Stomach (tissue), 9 donors: ENCODE results near the gene PARP8. TPM values are rescaled to one million over a fixed set of nuclear protein-coding genes. Genes with fewer than 3 reads are reported as not detected.
"Not testable (repeated sequence)": the region's sequence is repeated elsewhere in the genome, so short reads cannot be mapped to it uniquely, and the experiment has no call there.

Experiments used
- DNase-seq, 2 donors: peaks; one replicate each; pipeline versions ENCODE4 v3.0.0 to v3.0.0-alpha.2; 2013 to 2019
- H3K27ac ChIP-seq, 5 donors: fragments of 200-600 bp in 4 of 5; sonication (generic) in 4 of 5; one replicate each; pipeline ENCODE4 v1.5.1; 2013 to 2019; ENCODE audit warnings: mild to moderate bottlenecking in 1 of 5, moderate library complexity in 1 of 5
- H3K27me3 ChIP-seq, 3 donors: fragments of 200-600 bp; sonication (generic); one replicate each; pipeline ENCODE4 v1.5.1; 2017 to 2019; ENCODE audit warnings: mixed run types in 1 of 3
- H3K36me3 ChIP-seq, 4 donors: fragments of 200-600 bp; sonication (generic); 1 replicate in 3 of 4; 2 replicates in 1 of 4; pipeline ENCODE4 v1.5.1; 2016 to 2019
- H3K4me1 ChIP-seq, 4 donors: fragments of 200-600 bp; sonication (generic); one replicate each; pipeline ENCODE4 v1.5.1; 2016 to 2019
- H3K4me3 ChIP-seq, 4 donors: fragments of 200-600 bp; sonication (generic) in 3 of 4; one replicate each; pipeline ENCODE4 v1.5.1; 2016 to 2019; ENCODE audit warnings: mild to moderate bottlenecking in 1 of 4
- H3K9me3 ChIP-seq, 4 donors: fragments of 200-600 bp; sonication (generic); one replicate each; pipeline ENCODE4 v1.5.1; 2016 to 2019
- EP300 ChIP-seq: sonication (generic); formaldehyde crosslinking; IDR thresholded peaks from one replicate; pipeline ENCODE4 v1.6.1; 2017; ENCODE audit warnings: antibody characterized with exemption
- POLR2A ChIP-seq, 4 donors: fragments of 450-650 bp; IDR thresholded peaks; one replicate each; pipeline ENCODE4 v1.6.1; 2016; ENCODE audit warnings: antibody characterized with exemption in 4 of 4, control low read depth in 2 of 4, mild to moderate bottlenecking in 1 of 4, moderate library complexity in 1 of 4
- POLR2AphosphoS5 ChIP-seq, 3 donors: sonication (generic); formaldehyde crosslinking; IDR thresholded peaks; one replicate each; pipeline ENCODE4 v1.6.1; 2016; ENCODE audit warnings: antibody characterized with exemption in 3 of 3
- WGBS, 5 donors: extraction: QIAGEN DNeasy Blood & Tissue Kit in 3 of 5; methylation state at CpG; one replicate each; pipeline versions ENCODE4 v1.1.5 to v1.1.7; 2013 to 2018; 5-methylcytosine and 5-hydroxymethylcytosine counted together
- intact Hi-C: fragments of 100-400 bp; cut with DNase I; formaldehyde crosslinking; loops from one replicate; pipeline ENCODE4 v1.15.1; 2023; ENCODE audit warnings: low total_unique reads
- polyA plus RNA-seq, 3 donors: library from polyadenylated mRNA; stranded (reverse); fragments of 200-250 nt; gene quantifications; one replicate each; pipeline ENCODE4 v1.2.3, GENCODE V29; 2013
- total RNA-seq, 5 donors: library from RNA; depleted of rRNA; stranded (reverse); fragments of >200 nt; gene quantifications; one replicate each; pipeline versions ENCODE4 v1.1.0 to v1.2.3, GENCODE V29; 2014 to 2016
- TF ChIP-seq, protein P1 (sequence below), 7 experiments: fragments of 450-650 bp in 4 of 7; fragments of 200-600 bp in 3 of 7; sonication (generic) in 3 of 7; IDR thresholded peaks; one replicate each; pipeline ENCODE4 v1.5.1; 2016 to 2019; ENCODE audit warnings: antibody characterized with exemption in 7 of 7, control low read depth in 2 of 7, mild to moderate bottlenecking in 1 of 7
- donor health status: healthy with polysubstance abuse.
- donor health status: Bipolar disorder and iron deficiency.
- donor health status: healthy.

PARP8 gene
- total and polyA plus RNA-seq, 8 donors: 6.7 to 54.2 (median 22.4) TPM

DNA sequence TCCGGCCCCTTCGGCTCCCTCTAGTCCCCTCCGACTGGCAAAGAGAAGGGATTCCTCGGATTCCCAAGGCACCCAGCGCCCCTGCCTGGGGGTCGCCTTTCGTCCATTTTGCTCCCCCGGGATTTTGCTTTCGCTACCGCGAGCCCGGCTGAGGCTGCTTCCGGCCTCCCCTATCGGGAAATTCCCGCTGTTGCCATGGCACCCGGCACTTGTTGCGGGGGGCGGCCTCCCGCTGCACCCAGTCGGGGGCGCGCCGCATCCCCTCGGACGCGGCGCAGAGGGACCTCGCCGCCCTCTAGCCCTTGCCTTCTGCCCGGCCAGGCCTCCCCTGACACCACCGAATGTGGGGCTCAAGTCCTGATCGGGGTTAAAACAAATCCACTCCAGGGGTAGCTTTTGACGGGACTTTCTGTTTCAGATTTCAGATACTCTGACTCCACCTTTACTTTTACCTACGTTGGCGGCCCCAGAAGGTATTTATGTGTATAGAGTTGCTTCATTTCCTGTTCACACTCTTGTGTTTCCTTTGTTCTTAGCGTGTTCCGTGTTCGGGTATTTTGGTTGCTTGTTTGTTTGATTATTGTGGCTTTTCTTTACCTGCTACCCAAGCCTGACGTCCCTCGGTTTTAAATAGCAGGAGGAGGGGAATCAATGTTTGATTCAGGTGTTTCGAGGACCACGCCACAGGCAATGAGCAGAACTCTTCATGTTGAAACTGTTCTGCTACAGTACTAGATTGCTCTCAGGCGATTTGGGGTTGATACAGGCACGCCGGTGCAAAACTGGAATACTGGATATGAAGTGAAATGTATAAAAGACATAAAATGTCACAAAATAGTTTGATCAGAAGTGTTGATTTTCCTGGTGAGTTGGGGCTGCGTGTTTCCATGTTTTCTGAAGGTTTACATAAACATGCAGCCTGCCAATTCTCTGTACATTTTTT is 1.5 kb downstream of the PARP8 start:
- Histone ChIP-seq H3K4me1 (peaks cover 13 to 73% (median 43%) of the 10 kb centered on the region in 4 donors), H3K4me3 (peak overlapping the region; percentile 70 to 94 (median 78)), H3K9me3 (no peaks in the 10 kb centered on the region), H3K27ac (peak overlapping the region; percentile 79 to 99 (median 97)), H3K36me3 (no peaks in the 10 kb centered on the region), H3K27me3 (no peaks in the 10 kb centered on the region)
- TF ChIP-seq, protein P1, sequence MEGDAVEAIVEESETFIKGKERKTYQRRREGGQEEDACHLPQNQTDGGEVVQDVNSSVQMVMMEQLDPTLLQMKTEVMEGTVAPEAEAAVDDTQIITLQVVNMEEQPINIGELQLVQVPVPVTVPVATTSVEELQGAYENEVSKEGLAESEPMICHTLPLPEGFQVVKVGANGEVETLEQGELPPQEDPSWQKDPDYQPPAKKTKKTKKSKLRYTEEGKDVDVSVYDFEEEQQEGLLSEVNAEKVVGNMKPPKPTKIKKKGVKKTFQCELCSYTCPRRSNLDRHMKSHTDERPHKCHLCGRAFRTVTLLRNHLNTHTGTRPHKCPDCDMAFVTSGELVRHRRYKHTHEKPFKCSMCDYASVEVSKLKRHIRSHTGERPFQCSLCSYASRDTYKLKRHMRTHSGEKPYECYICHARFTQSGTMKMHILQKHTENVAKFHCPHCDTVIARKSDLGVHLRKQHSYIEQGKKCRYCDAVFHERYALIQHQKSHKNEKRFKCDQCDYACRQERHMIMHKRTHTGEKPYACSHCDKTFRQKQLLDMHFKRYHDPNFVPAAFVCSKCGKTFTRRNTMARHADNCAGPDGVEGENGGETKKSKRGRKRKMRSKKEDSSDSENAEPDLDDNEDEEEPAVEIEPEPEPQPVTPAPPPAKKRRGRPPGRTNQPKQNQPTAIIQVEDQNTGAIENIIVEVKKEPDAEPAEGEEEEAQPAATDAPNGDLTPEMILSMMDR (IDR thresholded peaks at IDR 0.05): no peak
- peak in 1 of 4 donors; percentile 53 for TF ChIP-seq POLR2A (IDR thresholded peaks at IDR 0.05)
- TF ChIP-seq POLR2AphosphoS5 (IDR thresholded peaks at IDR 0.05): peak in 2 of 3 donors; percentile 29 to 37
- TF ChIP-seq EP300: no peak
- intact Hi-C loops: no loop called here
- 1 to 2% (median 1%) methylated on average over 39 to 46 of the region's 46 CpGs for WGBS, 5 donors
- peak; percentile 71 to 94 for DNase-seq

DNA sequence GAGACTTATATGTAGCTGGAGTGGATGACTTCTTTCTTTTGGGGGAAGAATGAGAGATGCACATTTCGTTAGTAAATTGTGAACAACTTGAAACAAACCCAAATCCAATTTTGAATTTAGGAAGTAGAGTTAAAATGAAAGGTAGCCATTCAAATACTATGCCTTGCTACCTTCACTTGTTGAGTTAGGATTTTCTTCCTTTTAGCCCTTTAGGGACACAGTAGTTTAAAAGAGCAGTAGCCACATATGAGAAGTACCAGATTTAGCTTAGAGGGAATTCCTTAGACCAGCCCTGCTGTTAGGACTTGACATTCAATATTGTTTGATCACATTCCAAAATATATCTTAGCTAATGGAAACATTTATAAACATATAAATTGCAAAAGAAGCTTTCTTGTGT is 2.2 kb downstream of the PARP8 start:
- Histone ChIP-seq H3K27ac (peak overlapping the region in 4 of 5 donors; percentile 96 to 99 (median 98)), H3K4me3 (peak overlapping the region; percentile 70 to 94 (median 78)), H3K4me1 (peaks cover 10 to 73% (median 44%) of the 10 kb centered on the region in 4 donors)
- H3K9me3 ChIP-seq, H3K27me3 ChIP-seq, intact Hi-C loops, H3K36me3 ChIP-seq, DNase-seq: not testable (repeated sequence)
- 6 to 27% (median 11%) methylated on average over 1 of the region's 1 CpG for WGBS, 5 donors

DNA sequence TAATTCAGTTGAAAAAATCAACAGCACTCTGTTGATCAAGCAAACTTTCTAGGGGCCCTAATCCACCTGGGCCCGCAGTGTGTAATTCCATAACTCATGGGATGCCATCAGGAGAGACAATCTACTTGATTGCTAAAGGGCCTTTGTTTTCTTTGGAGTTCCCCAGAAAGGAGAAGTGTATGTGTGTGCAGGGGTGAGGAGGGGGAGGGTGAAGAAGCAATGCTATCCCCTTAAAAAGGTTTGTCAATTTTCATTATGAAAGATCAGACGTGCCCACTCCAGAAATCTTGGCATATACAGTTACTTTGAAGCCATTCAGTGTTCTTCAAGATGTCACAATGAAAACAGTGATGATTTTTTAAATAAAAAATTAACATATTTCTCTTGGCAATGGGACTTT is 6.2 kb downstream of the PARP8 start:
- H3K9me3 ChIP-seq: no peaks in the 10 kb centered on the region
- DNase-seq: no peak
- H3K4me3 ChIP-seq: no peak overlapping the region
- H3K27me3 ChIP-seq: no peaks in the 10 kb centered on the region
- no peaks in the 10 kb centered on the region for H3K36me3 ChIP-seq
- peaks cover 0 to 73% (median 34%) of the 10 kb centered on the region in 4 donors for H3K4me1 ChIP-seq
- TF ChIP-seq POLR2AphosphoS5 (IDR thresholded peaks at IDR 0.05): no peak
- TF ChIP-seq, protein P1 (IDR thresholded peaks at IDR 0.05): no peak
- TF ChIP-seq EP300: no peak
- TF ChIP-seq POLR2A (IDR thresholded peaks at IDR 0.05): no peak
- intact Hi-C loops: no loop called here
- peak overlapping the region in 2 of 5 donors; percentile 32 to 45 for H3K27ac ChIP-seq
- WGBS, 5 donors: 58 to 88% (median 68%) methylated on average over 2 of the region's 2 CpGs

DNA sequence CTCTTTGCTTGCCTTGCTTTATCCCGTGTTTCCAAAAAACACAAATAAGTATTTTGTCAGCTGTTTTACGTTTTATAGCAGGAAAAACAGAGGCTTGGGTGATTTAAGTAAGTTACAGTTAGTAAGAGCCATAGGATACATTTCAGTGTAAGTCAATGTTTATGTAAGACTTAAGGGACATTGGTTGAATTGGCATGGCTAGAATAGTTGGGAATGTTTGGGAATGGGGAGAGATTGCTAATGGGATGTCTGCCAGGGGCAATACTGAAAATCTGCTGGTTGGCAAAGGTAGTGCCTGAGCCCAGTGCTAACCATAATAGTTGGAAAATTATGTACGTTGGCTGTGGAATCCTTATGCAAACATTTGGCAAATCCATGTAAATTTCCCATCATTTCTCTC is 7.0 kb downstream of the PARP8 start:
- intact Hi-C loops, H3K4me3 ChIP-seq, H3K9me3 ChIP-seq, H3K27me3 ChIP-seq, DNase-seq, H3K36me3 ChIP-seq: not testable (repeated sequence)
- peak overlapping the region in 1 of 5 donors; percentile 45 for H3K27ac ChIP-seq
- peaks cover 0 to 78% (median 35%) of the 10 kb centered on the region in 4 donors for H3K4me1 ChIP-seq
- 58 to 73% (median 65%) methylated on average over 3 of the region's 3 CpGs for WGBS, 5 donors

DNA sequence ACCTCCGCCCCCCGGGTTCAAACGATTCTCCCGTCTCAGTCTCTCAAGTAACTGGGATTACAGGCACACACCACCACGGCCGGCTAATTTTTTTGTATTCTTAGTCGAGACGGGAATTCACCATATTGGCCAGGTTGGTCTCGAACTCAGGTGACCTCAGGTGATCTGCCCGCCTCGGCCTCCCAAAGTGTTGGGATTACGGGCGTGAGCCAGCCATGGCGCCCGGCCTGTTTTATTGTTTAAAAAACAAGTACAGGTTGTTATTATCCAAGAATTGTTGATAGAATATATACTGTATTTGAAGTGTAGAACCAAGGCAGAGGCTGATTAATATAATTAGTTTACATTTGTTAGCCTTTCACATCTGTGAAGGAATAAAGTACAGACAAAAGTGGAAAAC is 8.9 kb downstream of the PARP8 start:
- peaks cover 3 to 79% (median 34%) of the 10 kb centered on the region in 4 donors for H3K4me1 ChIP-seq
- DNase-seq: no peak
- intact Hi-C loops: no loop called here
- peak overlapping the region in 2 of 5 donors; percentile 25 to 71 for H3K27ac ChIP-seq
- WGBS, 5 donors: 94 to 98% (median 94%) methylated on average over 15 of the region's 15 CpGs
- TF ChIP-seq EP300: no peak
- TF ChIP-seq POLR2A (IDR thresholded peaks at IDR 0.05): no peak
- no peak for TF ChIP-seq POLR2AphosphoS5 (IDR thresholded peaks at IDR 0.05)
- TF ChIP-seq, protein P1 (IDR thresholded peaks at IDR 0.05): no peak
- H3K36me3 ChIP-seq: no peaks in the 10 kb centered on the region
- no peaks in the 10 kb centered on the region for H3K9me3 ChIP-seq
- no peaks in the 10 kb centered on the region for H3K27me3 ChIP-seq
- no peak overlapping the region for H3K4me3 ChIP-seq

DNA sequence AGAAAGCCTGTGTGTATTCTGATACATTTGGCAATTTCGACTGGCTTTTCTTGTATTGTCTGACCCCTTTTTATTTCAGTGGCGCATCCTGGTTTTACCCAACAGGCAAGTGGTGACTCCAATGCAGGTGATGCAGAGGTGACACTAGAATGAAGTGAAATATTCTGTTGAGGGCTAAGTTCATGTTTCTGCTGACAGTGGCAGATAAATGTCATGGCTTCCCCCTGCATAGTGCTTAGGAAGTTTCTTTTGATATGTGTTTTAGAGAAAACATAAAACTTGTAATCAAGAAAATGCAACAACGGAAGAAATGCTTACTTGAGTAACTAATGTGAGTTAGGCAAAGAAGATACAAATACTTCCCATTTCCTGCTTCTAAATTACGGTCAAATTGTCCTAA is 13.1 kb downstream of the PARP8 start:
- H3K36me3 ChIP-seq, H3K9me3 ChIP-seq, H3K4me3 ChIP-seq, DNase-seq, H3K27me3 ChIP-seq, intact Hi-C loops: not testable (repeated sequence)
- Histone ChIP-seq H3K4me1 (peaks cover 3 to 79% (median 37%) of the 10 kb centered on the region in 4 donors), H3K27ac (peak overlapping the region in 1 of 5 donors; percentile 67)
- WGBS, 5 donors: 78 to 86% (median 81%) methylated on average over 4 of the region's 4 CpGs
